Left ventricle myocardium inferior (tissue), 1 donor: Measurements from ENCODE around the gene IL36A. TPM values are rescaled to one million over a fixed set of nuclear protein-coding genes. Genes with fewer than 3 reads are reported as not detected.

Source experiments
- DNase-seq: peaks from one replicate; pipeline ENCODE4 v3.0.0-alpha.2; 2020
- H3K27ac ChIP-seq: fragments of 200-600 bp; replicated peaks from 2 replicates; pipeline ENCODE4 v1.8.0; 2021
- H3K27me3 ChIP-seq: fragments of 200-600 bp; 2 replicates; pipeline ENCODE4 v1.8.0; 2021; ENCODE audit warnings: low read depth
- H3K36me3 ChIP-seq: fragments of 200-600 bp; 2 replicates; pipeline ENCODE4 v1.8.0; 2021
- H3K4me1 ChIP-seq: fragments of 200-600 bp; 2 replicates; pipeline ENCODE4 v1.8.0; 2021
- H3K4me3 ChIP-seq: fragments of 200-600 bp; 2 replicates; pipeline ENCODE4 v1.8.0; 2021; ENCODE audit warnings: mild to moderate bottlenecking, moderate library complexity
- H3K9me3 ChIP-seq: fragments of 200-600 bp; replicated peaks from 2 replicates; pipeline ENCODE4 v1.8.0; 2021
- CTCF ChIP-seq: fragments of 200-600 bp; IDR thresholded peaks from 2 replicates; pipeline ENCODE4 v1.8.0; 2021; ENCODE audit warnings: antibody characterized with exemption, mild to moderate bottlenecking, borderline replicate concordance
- intact Hi-C: fragments of 100-400 bp; cut with micrococcal nuclease; formaldehyde crosslinking; loops from one replicate; pipeline ENCODE4 v1.11.0; 2022
- long read RNA-seq: library from polyadenylated mRNA; unstranded; transcript quantifications from one replicate; pipeline ENCODE4 v2.0.0, GENCODE V29; 2021
- total RNA-seq: library from RNA; stranded (reverse); fragmentation: NEBNext Ultra II Directional; extraction: Animal tissue kit (Norgen Biotek cat#: 25700); gene quantifications from one replicate; pipeline ENCODE4 v1.2.1, GENCODE V29; 2021
- donor health status: DM: no; HTN: yes; CAD: no; lungs with severe emphysema.

IL36A gene
- total RNA-seq: not detected
- long read RNA-seq: 0 reads

DNA sequence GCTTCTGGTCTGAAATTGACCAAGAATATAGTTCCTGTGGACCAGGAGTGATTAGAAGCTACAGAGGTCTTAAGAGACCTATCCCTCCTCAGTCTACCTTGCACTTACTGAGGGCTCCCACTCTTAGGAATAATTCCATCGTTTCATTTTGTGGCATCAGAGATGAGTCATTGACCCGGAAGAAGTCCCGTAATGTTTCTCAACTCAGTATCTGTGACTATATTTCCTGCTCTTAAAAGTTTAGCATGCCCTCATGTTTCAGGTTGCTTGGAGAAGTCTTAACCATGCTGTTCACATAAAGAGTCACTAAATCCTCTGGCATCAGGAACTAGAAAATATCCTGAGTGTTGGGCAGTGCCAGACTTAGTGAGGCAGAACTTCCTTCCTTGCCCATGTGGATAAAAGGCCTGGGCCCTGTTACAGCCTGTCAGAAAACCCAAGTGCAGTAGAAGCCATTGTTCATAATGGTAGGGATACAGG is at the start of gene IL36A:
IL36A (plus strand) TSS at position 430 of the 480 bp plus-strand sequence. CDS start 413 bp downstream, outside the sequence.
- intact Hi-C loops: no loop called here
- H3K9me3 ChIP-seq: peaks cover 16% of the 10 kb centered on the region
- no peaks in the 10 kb centered on the region for H3K36me3 ChIP-seq
- H3K4me3 ChIP-seq: no peak within 1 kb of the TSS
- no peak for TF ChIP-seq CTCF
- peaks cover 21% of the 10 kb centered on the region for H3K27me3 ChIP-seq
- no peaks in the 10 kb centered on the region for H3K4me1 ChIP-seq
- DNase-seq: no peak
- no peak within 1 kb of the TSS for H3K27ac ChIP-seq

- Histone ChIP-seq H3K9me3 (no peaks in the 10 kb centered on the region), H3K4me1 (no peaks in the 10 kb centered on the region), H3K27me3 (peaks cover 41% of the 10 kb centered on the region), H3K36me3 (no peaks in the 10 kb centered on the region), H3K27ac (no peak overlapping the region), H3K4me3 (no peak overlapping the region)
- no peak for TF ChIP-seq CTCF
- DNase-seq: no peak
- intact Hi-C loops: no loop called here
Observed at GRCh38 chr2:112957511-112957910, 47.7 kb upstream of the IL36A start.

DNA sequence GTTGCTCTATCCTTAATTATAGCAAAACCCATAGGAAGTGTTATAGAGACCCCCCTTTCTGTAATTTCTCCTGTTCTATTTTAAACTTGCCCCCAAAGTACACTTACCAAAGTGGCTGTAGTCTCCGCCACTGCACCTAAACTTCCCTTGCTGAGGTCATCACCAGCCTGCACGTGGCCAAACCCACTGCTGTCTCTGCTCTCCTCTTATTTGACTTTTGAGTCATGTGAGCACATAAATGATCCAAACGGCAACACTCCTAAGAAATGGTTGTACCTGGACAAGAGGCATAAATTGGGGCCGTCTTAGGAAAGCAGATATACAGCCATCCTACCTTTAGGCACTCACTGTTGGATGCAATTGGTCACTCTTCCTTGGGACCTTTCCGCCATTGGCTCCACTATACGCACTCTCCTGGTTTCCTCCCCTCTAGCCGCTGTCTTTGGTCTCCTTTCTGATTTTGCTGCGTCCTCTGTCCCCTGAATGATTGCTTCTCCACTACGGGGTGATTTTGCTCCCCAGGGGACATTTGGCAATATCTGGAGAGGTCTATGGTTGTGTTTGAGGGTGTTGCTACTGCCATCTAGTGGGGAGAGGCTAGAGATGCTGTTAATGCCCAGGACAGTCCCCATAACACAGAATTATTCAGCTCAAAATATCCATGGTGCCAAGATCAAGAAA is 46.7 kb upstream of the IL36A start:
- Histone ChIP-seq H3K4me1 (no peaks in the 10 kb centered on the region), H3K9me3 (no peaks in the 10 kb centered on the region), H3K36me3 (no peaks in the 10 kb centered on the region), H3K4me3 (no peak overlapping the region), H3K27me3 (peaks cover 41% of the 10 kb centered on the region), H3K27ac (no peak overlapping the region)
- intact Hi-C loops: no loop called here
- TF ChIP-seq CTCF: peak; percentile 81
- no peak for DNase-seq

DNA sequence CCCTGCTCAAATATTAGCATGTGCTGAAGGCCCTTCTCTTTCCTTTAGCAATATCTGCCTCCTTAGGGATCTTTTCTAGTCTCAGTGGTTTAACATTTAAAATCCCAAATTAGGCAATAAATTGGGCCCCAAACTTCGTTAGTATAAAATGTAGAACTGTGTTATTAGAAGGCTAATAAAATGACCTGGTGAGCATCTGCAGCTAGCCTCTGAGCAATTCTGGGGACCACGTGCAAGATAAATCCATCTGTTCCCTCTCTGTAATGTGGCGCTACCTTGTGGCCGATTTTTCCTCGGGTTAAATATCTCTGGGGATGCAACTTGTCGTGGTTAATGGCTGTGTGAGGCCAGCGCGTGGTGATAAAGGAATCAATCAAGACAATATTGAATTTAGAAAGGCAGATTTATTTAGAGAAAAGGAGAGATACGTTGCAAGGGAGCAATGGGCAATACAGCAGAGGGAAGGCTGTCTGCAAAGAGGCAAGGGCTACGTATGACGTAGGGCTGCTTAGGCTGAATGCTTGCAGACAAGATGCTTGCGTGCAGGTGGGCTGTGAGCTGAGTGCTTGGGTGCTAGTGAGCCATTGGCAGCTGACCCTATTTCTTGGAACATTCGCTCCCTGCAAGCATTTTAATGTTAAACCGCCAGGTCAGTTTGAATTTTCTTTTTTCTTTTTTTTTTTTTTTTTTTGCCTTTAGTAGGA is 46.0 kb upstream of the IL36A start:
- TF ChIP-seq CTCF: peak; percentile 7
- no peaks in the 10 kb centered on the region for H3K36me3 ChIP-seq
- H3K27ac ChIP-seq: no peak overlapping the region
- no peaks in the 10 kb centered on the region for H3K4me1 ChIP-seq
- no peak for DNase-seq
- no peak overlapping the region for H3K4me3 ChIP-seq
- peaks cover 39% of the 10 kb centered on the region for H3K27me3 ChIP-seq
- intact Hi-C loops: no loop called here
- no peaks in the 10 kb centered on the region for H3K9me3 ChIP-seq

- Histone ChIP-seq H3K4me3 (no peak overlapping the region), H3K4me1 (no peaks in the 10 kb centered on the region), H3K9me3 (no peaks in the 10 kb centered on the region), H3K36me3 (no peaks in the 10 kb centered on the region), H3K27ac (no peak overlapping the region), H3K27me3 (peaks cover 40% of the 10 kb centered on the region)
- intact Hi-C loops: no loop called here
- DNase-seq: no peak
- no peak for TF ChIP-seq CTCF
Observed at GRCh38 chr2:112960230-112960825, 44.9 kb upstream of the IL36A start.
